Glomerular endothelial cell (primary cell): Measurements from ENCODE around the gene BAIAP2. TPM values are rescaled to one million over a fixed set of nuclear protein-coding genes. Genes with fewer than 3 reads are reported as not detected.

Experiments used
- DNase-seq: peaks from one replicate; pipeline ENCODE4 v3.0.0-alpha.2; 2011; ENCODE audit warnings: low read depth, low spot score; ENCODE audit errors: extremely low read depth
- total RNA-seq: library from RNA; depleted of rRNA; stranded (reverse); fragments of >200 nt; gene quantifications from 2 replicates; pipeline ENCODE4 v1.2.3, GENCODE V29; 2015

BAIAP2 gene
- total RNA-seq, 1 donor from 2014 or later, result 30.6 TPM

DNA sequence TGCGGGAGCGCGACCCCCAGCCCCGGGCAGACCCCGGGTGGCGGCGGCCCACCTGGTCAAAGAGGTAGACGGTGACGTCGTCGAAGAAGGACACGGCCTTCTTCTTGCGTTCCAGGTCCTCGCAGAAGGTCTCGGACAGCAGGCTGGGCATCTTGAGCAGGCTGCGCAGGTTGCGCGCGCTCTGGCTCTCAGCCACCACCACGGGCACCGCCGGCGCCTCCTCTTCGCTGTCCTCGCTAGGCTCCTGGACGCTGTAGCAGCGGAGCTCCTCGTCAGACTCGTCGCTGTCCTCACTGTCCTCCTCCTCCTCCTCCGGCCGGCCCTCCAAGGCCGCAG lies 85.2 kb downstream of the BAIAP2 start:
- no peak for DNase-seq

DNA sequence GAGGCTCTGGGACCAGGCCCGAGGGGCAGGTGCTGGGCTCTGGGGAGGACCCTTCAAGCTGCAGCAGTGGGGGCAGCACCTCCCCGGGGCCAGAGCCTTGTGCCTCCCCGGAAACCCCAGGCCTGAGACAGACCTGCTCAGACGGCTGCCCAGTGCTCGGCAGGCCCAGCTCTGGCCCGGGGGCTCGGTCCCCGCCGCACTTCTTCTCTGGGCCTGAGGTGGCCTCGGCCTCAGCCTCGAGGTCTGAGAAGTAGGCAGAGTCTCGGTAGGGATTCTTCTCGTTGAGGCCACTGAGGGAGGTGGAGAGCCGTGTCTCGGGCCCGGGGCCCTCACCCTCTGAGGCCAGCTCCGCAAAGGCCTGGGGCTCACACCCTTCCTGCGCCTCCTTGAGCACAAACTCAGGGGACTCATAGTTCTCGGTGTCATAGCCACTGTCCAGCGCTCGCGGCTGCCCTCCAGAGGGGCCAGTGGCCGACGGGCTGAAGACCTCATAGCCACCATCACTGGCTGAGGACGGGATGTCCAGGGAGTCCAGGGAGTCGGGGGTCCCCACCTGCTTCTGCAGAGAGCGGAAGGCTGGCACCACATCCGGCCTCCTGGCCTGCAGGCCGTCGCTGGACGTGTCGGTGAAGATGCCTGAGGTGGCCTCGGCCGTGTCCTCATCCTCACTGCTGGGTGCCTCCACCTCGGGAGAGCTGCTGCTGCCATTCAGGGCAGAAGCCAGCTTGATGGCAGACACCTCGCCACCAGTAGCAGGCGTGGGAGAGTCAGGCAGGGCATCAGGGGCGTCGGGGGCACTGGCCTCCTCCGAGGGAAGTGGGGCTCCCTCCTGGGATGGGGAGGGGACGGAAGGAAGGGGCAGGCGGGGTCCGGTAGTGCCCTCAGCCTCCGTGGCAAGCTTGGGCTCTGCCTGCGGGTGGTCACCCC lies 86.0 kb downstream of the BAIAP2 start:
- no peak for DNase-seq

DNA sequence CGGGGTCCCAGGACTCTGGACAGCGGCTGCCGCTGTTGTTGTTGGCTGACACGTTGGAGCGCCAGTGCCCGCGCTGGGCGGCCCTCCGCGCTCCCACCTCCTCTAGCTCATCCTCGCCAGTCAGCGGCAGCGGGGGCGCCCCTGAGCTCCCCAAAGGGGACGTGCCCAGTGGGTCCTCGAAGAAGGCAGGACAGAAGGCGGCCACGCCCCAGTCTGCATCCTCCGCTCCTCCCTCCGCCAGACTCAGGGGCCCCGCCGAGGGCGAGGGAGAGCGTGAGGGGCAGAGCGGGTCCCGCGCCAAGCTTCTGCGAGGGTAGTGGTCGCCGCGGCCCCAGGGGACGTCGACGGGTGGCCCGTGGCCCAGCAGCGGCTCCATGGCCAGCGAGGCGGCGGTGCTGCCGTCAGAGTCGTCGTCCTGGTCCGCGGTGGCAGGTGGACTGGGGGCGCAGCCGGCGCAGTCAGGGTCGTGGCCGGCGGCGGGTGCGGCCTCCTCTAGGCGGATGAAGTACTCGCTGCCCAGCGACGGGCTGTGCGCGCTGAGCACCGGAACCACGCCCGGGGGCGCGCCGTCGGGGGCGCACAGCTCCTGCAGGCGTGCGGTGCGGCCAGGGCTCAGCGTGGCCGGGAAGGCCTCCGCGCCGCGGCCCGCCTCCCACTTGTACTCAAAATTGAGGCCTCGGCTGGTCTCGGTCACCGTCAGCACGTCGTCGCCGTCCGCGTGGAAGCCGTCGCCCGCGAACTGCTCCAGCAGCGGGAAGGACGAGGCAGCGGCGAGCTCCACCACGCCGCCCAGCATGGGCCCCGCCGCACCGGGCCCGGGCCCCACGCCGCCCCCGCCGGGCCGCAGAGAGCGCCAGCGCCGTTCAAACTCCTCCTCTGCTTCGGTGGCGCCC lies 87.1 kb downstream of the BAIAP2 start:
- no peak for DNase-seq

DNA sequence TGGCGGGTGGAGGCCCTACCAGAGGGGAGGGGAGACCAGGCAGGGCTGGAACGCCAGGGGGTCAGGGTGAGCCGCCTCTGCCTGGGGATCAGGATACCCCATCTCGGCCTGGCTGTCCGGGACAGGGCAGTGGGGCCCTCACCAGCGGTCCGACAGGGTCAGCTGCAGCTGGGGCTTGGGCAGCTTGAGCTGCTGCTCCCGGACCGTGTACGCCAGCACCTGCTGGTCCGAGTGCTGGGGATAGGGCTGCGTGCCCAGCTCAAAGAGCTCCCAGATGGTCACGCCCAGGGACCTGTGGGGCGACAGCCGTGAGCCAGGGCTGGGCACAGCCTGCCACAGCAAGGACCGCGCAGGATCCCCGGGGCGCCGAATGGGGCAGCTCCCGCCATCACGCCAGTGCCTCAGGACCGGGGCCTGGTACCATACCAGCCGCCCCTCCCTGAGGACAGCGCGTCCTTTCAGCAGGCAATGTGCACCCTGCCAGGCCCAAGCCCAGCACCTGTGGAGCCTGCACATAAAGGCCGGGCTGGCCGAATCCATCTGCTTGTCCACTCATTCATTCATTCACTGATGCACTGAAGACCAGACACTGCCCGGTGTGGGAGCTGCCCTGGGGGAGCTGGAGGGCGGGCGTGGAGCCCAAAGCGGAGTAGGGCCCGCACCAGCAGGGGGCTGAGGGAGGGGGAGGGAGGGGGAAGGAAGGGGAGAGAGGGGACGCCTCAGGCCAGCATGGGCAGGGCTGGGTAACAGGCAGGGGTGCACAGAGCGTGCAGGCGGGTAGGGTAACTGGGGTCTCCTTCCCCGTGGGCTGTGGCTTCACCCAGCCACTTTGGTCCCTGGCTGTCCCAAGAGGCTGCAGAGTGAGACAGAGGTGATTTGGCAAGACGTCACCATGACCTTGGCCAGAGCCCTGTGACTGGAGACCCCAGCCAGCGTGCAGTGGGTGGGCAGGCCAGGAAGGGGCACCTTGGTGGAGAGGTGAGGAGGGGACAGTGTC lies 88.4 kb downstream of the BAIAP2 start:
- no peak for DNase-seq

DNA sequence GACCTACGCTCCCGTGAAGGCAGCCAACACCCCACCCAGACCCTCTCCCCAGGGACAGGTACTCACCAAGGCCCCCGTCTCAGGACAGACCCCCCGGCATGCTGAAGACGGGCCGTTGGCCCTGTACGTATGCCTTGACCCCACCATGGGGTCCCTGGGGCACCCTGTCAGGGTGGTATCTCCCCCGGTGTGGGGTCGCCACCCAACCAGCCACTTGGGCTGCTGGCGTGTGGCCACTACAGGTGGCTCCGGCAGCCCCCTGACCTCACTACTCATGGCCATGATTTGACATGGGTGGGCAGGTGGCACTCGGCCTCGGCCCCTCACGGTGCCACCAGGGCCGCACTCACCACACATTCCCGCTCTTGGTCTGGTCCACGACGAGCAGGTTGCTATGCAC lies 89.4 kb downstream of the BAIAP2 start:
- DNase-seq, result no peak

DNA sequence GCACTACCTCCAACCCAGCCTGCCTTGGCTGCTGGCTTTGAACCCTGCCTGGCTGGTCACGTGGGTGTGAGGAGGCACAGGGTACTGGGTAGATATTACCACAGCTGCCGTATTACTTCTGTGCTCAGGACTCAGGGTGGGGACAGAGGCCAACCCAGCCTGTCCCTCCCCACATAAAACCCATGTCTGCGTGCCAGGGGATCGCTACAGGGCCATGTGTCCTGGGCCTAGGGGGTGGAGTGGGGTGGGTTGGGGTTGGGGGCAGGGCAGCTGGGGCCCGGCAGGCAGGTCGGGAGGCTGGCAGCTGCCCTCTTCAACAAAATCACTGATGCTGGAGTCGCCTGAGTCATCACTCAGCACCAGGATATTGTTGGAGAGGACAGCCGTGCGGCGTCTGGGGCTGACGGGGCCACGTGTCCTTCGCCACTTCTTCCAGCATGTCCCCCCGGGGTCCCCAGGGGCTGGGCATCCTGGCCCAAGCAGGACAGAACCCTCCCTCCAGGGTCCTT lies 90.7 kb downstream of the BAIAP2 start:
- DNase-seq, result no peak

DNA sequence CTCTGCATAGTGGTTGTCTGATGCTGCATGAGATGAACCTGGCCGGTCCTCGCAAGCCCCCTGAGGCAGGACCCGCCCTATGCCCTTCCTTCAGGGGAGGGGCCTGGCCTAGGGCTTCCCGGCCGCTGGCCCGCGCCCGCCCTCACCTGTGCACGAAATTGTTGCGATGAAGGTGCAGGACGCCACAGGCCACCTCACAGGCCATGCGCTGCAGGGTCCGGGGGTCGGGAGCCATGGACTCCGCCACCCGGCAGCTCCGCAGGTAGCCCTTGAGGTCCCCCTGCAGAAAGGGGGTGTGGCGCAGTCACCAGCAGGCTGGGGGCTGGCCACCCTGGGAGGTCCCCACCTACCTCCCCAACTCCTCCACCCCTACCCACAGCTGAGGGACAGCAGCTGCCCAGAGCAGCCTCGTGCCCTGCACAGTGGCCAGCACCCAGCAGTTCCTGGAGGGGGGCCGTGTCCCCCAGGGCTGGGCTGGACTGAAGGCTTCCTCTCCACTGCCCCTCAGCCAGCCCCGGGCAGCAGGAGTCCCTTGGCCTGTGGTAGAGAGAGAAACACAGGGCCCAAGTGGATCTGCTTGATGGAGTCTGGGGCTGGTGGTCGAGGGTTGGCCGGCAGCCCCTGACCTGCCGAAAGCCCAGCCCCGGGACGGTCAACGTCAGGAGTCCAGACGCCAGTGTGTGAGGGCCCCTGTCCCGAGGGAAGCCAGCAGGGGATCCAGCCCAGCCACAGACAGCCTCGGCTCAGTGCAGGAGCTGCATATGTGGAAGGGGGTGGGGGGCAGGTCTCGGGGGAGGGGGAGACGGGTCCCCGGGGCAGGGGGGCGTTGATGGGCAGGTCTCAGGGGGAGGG lies 91.6 kb downstream of the BAIAP2 start:
- DNase-seq, result no peak

DNA sequence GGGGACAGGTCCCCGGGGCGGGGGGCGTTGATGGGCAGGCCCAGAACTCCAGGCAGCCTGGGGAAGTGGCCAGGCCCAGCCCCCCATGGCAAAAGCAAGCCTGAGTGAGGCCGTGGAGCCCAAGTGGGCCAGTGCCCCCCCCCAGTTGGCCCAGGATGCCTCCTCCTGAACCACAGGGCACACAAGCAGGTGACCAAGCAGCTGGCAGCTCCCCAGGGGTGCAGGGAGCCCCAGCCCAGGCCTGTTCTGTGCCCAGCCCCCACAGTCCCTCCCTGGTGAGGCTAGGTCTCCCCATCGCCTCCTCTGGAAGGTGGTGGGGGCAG lies 92.1 kb downstream of the BAIAP2 start:
- DNase-seq, result no peak

DNA sequence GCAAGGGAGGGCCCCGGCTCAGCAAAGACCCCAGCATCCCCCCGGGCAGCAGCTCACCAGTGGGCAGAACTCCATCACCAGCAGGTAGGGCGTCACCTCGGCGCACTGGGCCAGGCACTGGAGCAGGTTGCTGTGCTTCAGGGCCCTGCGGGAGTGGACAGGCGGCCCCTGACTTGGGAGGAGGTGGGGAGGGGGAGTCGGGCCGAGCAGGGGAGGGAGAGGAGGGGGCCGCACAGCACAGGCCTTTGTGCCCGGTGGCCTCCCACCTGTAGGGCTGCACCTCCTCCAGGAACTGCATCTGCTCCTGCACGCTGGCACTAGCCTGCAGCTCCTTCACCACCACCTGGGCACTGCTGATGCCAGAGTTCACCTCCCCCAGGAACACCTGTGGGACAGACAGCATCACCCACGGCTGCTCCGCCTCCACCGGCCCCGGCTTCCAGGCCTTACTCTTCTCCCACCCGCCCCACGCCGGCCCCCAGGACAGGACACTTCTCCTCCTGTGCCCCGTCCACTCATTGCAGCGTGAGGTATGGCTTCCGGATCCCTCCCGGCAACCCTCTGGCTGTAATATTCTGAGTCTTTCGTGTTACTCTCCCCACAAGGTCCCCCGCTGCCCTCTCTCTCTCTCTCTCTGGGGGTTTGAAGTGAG lies 92.7 kb downstream of the BAIAP2 start:
- no peak for DNase-seq

DNA sequence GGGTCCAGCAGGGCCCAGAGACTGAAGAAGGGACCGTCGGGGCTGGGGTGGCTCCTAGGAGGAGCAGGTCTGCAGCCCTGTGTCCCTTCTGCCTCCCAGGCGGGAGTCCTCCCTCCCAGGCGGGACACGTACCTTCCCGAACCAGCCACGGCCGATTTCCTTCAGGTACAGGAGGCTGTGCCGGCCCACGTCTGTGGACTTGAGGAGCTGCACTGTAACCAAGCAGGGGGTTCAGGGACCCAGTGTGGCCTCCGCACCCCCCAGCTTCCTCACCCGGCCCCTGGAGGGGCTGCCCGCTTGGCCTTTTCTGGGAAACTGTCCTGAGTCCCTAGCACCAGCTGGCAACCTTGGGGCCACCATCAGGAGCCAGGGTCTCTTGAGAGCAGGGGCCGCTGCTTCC lies 93.4 kb downstream of the BAIAP2 start:
- DNase-seq, result no peak

DNA sequence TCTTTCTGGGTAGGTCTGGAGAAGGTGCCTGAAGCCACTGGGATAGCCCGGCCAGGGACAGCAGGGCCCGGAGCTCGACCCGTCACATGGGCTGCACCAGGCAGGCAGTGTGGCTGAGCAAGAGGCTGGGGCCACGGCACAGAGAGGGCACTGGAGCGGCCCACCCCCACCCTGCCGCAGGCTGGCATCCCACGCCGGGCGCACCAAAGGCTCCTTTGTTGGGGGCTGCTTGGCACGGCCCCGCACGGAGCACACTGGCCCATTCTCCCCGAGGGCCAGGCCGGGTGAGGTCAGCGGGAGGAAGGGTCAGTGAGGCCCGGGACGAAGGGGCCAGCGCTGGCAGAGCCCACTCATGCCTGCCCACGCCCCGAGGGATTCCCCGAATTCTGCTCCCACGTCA lies 93.8 kb downstream of the BAIAP2 start:
- no peak for DNase-seq

DNA sequence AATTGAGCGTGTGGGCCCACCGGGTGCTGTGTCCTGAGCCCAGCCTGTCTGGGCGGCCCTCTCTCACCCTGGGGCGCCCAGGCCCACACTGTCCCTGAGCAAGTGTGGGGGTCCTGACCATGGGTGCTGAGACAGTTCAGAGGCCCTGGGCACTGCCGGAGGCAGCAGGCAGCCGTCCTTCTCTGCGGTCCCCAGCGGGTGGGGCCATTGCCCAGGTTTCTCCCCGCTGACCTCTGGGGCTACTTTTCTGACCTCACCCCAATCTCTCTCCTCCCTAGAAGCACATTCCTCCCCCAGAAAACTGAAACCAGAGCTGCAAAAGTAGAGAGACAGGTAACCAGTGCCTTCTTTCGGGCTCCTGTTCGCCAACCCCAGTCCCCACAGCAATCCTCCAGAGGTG lies 94.3 kb downstream of the BAIAP2 start:
- no peak for DNase-seq

DNA sequence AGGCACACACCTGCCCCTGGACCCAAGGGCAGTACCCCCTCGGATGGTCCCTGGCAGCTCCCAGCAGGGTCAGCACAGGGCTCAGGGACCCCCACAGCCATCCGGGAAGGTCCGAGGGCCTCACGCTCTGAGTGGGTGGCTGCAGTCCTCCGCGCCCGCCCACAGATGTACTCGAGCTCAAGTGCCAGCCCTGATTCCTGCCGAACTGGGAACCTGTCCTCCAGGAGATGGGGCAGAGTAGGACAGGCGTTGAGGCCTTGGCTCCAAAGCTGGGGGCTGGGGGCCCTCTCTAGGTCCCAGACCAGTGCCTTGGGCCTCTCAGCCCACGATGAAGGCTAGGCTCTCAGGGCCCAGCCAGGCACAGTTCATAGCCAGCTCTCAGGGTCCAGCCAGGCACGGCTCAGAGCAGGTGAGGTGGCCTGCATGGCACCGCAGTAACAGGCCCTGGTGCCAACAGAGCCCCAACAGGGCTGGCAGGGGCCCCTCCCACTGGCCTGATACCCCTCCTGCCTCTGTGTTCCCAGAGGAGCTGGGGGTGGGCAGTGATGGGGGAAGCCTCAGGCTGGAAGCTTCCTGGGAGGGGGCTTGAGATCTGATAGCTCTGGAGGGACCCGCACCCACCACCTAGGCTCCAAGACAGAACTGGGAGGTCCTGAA lies 94.9 kb downstream of the BAIAP2 start:
- DNase-seq, result no peak

DNA sequence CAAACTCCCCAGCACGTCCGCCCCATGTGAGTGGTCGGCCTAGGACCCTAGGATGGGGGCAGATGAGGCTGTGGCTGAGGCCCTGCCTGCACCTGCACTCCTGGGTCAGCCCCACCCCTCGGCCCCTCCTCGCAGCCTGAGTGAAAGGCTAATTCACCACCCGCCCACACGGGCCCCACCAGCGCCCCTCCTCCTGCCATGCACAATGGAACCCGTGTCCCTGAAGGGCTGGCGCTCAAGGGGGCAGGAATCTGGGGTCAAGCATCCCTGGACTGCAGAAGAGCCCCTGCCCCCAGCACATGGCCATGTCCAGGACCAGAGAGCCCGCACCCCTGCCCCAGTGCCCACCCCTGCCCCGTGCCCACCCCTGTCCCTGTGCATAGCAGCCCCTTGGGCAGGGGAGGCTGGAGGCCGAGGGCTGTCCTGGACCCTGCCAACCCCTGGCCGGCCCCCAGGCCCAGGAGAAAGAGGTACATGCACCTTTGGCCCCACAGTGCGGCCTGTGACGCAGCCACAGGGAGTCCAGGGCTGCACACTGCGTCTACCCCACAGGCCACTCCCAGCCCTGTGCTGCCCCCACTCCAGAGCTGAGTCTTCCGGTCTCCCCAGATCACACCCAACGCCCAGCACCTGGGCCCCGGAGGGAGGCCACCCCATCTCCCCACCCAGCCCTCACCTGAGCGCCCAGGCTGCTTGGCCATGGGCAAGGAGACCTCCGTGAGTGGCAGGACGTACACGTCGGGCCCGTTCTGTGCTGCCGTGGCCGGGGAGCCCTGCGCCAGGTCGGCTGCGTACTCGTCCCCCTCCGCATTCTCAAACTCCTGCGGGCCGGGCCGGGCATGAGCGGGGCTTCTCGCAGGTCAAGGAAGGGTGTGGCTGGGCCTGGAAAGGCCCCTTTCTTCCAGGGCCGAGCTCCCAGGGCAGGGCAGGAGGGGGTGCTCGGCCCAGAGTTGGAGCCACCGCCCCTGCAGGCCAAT lies 95.7 kb downstream of the BAIAP2 start:
- DNase-seq, result no peak

DNA sequence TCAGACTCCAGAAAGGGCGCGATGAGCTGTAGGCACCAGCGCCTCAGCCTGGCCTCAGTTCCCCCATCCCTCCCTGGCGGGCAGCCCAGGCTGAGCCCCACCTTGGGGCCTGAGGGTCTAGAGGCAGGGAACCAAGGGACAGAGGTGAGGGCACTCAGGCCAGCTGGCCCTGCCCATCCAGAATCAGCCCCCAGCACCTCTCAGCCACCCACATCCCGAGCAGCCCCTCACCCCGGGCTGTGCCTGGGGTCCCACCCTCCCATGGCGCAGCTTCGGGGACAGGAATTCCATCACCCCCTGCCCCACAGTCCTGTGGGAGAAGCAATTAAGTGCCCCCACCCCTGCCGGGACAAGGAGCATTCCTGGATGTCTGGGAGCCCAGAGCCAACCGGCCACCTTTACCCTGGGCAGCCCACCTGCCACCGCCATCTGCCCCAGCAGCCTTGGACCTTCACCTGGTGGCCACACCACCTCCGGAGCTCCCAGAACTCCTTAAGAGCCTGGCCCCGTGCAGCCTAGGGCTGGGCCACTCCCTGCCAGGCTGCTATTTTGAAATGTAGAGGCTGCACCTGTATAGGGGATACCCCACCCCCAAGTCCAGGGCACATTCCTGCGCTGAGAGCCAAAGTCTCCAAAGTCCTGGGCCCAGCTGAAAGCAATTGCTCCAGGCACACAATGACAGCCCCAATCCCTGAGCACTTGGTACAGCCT lies 96.7 kb downstream of the BAIAP2 start:
- no peak for DNase-seq

DNA sequence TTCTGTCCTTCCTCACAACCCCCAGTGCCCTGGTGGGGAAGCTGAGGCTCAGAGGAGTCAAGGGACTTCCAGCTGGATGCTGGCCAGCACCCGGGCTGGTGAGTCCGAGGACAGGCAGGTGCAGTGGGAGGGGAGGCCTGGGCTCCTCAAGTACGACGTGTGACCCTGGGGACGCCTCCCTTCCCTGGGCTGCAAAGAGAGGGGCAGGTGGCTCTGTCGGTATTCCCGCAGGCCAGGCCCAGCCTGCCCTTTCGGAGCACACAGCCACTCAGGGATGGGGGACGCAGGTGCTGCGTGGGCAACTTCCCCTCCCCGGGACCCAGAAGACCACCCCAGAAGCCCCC lies 97.2 kb downstream of the BAIAP2 start:
- DNase-seq, result no peak
